ENCODE results near the gene SLC2A2.

GRCh38 chr3:170962411-170962810 lies 64.1 kb downstream of the SLC2A2 start:
- TF ChIP-seq, protein P1, sequence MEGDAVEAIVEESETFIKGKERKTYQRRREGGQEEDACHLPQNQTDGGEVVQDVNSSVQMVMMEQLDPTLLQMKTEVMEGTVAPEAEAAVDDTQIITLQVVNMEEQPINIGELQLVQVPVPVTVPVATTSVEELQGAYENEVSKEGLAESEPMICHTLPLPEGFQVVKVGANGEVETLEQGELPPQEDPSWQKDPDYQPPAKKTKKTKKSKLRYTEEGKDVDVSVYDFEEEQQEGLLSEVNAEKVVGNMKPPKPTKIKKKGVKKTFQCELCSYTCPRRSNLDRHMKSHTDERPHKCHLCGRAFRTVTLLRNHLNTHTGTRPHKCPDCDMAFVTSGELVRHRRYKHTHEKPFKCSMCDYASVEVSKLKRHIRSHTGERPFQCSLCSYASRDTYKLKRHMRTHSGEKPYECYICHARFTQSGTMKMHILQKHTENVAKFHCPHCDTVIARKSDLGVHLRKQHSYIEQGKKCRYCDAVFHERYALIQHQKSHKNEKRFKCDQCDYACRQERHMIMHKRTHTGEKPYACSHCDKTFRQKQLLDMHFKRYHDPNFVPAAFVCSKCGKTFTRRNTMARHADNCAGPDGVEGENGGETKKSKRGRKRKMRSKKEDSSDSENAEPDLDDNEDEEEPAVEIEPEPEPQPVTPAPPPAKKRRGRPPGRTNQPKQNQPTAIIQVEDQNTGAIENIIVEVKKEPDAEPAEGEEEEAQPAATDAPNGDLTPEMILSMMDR (IDR thresholded peaks at IDR 0.05): no peak
- no peak for TF ChIP-seq POLR2A (IDR thresholded peaks at IDR 0.05)
